HS-5 (cell line): ENCODE measurements around the gene KCNT1.

Experiments used
- DNase-seq: peaks from one replicate; pipeline ENCODE4 v3.0.0-alpha.2; 2012; ENCODE audit warnings: low read depth

KCNT1 gene

GRCh38 chr9:135768516-135769218 is 66.7 kb downstream of the KCNT1 start:
- DNase-seq: no peak

DNA sequence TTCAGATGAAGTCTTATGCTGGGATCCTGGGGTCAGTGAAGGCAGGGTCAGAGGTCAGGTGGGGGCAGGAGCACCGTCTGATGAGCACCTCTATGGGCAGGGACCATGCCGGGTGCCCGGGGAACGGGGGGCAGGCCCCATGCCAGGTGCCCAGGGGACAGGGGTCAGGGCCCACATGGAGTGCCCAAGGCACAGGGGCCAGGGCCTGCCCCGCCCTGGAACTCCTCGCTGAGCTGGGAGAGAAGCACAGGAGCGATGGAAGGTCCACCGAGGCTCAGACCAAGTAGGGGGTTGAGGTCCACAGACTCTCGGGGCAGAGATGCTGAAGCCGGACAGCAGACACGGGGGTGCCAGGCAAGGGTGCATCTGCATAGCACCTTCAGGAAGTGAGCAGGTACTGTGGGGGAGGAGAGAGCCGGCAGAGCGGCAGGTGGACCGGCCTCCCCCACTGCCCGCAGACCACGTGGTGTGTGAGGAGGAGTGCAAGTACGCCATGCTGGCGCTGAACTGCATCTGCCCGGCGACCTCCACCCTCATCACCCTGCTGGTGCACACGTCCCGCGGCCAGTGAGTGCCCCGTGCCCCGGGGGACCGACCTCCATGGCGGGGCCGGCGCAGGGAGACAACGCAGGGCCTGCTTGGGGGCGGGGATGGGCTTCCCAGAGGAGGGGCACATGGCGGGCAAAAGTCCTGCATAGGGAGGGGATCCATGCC is 67.7 kb downstream of the KCNT1 start:
- DNase-seq: no peak

GRCh38 chr9:135770203-135770535 is 68.2 kb downstream of the KCNT1 start:
- DNase-seq: no peak

DNA sequence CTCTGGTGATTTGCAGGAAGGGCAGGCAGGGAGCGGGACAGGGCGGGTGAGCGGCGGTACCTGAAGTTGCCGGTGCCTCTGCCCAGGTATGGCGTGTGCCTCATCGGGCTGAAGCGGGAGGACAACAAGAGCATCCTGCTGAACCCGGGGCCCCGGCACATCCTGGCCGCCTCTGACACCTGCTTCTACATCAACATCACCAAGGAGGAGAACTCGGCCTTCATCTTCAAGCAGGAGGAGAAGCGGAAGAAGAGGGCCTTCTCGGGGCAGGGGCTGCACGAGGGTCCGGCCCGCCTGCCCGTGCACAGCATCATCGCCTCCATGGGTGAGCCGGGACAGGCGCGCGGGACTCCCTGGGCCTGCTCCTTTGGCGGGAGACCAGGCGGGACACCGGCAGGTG is 68.8 kb downstream of the KCNT1 start:
- no peak for DNase-seq

- no peak for DNase-seq
Observed at GRCh38 chr9:135771401-135772051, 69.5 kb downstream of the KCNT1 start.

- no peak for DNase-seq
Observed at GRCh38 chr9:135772056-135772646, 70.2 kb downstream of the KCNT1 start.

DNA sequence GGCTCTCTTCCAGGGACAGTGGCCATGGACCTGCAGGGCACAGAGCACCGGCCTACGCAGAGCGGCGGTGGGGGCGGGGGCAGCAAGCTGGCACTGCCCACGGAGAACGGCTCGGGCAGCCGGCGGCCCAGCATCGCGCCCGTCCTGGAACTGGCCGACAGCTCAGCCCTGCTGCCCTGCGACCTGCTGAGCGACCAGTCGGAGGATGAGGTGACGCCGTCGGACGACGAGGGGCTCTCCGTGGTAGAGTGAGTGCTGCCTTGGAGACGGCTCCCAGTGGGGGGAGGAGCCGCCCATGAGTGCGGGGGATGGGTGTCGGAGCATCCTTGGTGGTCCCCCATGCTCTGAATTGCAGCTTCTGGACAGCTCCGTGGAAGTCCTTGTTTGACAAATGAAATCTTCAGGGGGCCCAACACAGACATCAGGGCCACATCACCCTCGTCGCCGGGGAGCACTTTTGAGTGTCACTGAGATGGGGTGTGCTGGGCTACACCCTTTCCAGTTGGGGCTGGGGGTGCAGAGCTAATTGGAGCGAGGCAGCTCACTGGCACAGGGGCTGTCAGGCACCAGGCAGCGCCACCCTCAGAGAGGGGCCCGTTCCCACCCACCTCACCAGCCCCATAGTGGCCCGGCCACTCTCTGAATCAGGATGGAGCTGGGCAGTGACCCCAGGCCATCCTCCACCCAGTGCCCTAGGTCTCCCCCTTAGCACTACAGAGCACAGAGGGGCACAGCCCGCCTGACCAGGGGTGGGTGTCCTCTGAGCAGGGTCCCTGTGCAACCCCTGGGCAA is 70.9 kb downstream of the KCNT1 start:
- no peak for DNase-seq

GRCh38 chr9:135773530-135774238 is 71.7 kb downstream of the KCNT1 start:
- DNase-seq: no peak

DNA sequence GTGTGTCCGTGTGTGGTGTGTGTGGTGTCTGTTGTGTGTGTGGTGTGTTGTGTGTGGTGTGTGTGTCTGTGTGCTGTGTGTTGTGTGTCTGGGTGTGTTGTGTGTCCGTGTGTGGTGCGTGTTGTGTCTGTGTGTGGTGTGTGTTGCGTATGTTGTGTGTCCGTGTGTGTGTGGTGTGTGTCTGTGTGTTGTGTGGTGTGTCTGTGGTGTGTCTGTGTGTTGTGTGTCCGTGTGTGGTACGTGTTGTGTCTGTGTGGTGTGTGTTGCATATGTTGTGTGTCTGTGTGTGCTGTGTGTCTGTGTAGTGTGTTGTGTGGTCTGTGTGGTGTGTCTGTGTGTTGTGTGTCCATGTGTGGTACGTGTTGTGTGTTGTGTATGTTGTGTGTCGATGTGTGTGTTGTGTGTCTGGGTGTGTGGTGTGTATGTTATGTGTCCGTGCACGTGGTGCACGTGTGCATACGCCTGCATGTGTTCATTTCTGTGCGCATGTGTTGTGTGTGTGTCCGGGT is 72.3 kb downstream of the KCNT1 start:
- DNase-seq: no peak

GRCh38 chr9:135774794-135775525 is 73.0 kb downstream of the KCNT1 start:
- DNase-seq: no peak

DNA sequence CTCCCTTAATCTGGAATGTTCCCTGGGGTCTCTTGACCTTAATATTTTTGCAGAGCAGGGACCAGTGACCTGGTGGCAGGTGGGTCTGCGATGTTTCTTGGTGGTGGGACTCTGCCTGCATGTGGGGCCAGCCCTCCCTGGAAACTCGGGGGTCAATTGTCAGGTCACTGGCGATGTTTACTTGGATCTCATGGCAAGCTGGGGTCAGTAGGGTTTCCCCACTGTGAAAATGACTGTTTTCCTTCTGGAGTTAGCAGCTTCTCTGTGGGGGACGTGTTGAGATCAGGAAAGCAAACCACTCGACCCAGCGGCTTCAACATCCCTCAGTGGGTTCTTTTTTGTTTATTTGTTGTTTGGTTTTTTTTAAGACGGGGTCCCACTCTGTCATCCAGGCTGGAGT is 73.9 kb downstream of the KCNT1 start:
- DNase-seq: no peak

GRCh38 chr9:135776893-135777622 is 75.1 kb downstream of the KCNT1 start:
- DNase-seq: no peak

- DNase-seq: no peak
Observed at GRCh38 chr9:135777623-135778177, 75.7 kb downstream of the KCNT1 start.

DNA sequence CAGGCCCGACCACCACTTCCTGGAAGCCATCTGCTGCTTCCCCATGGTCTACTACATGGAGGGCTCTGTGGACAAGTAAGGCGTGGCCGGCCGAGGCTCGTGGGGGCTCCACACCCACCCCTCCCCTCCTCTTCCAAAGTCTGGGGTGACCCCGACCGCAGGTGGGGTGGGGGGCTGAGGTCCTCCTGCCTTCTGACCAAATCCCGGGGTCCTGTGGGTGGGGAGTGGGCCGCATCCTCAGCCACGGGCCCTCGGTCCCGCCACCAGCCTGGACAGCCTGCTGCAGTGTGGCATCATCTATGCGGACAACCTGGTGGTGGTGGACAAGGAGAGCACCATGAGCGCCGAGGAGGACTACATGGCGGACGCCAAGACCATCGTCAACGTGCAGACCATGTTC is 76.4 kb downstream of the KCNT1 start:
- DNase-seq: no peak

DNA sequence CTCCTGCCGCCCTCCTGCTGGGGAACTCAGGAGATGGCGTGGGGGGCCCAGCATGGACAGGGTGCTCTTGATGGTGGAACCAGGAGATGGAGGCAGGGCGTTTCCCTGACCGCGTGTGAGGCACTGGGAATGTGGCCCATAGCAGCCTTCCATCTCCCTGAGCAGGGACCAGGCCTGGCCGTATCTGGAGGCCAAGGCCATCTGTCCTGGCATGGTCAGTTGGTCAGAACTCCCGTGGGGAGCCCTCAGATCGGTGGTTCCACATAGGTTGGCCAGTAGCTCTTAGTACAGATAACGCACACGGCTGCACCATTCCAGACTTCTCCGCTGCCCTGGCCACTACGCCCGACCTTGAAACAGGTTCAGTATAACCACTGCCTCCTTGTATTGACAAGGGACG is 77.6 kb downstream of the KCNT1 start:
- no peak for DNase-seq

DNA sequence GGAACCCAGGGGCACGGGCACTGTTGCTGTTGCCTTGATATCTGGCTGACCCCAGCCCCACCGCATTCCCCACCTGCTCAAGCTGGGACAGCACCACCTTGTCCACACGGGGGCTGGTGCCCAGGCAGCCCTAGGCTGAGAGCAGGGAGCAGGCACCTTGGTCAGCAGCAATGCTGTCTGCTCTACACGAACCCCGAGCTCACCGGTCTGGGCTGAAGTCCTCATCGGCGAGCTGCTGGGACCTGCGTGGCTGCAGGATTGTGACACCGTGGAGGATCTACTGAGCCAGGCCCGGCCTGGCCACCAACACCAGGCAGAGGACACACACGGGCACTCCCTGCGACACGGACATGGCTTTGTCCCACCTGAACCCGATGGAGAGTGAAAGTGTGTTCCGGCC is 78.1 kb downstream of the KCNT1 start:
- DNase-seq: no peak

DNA sequence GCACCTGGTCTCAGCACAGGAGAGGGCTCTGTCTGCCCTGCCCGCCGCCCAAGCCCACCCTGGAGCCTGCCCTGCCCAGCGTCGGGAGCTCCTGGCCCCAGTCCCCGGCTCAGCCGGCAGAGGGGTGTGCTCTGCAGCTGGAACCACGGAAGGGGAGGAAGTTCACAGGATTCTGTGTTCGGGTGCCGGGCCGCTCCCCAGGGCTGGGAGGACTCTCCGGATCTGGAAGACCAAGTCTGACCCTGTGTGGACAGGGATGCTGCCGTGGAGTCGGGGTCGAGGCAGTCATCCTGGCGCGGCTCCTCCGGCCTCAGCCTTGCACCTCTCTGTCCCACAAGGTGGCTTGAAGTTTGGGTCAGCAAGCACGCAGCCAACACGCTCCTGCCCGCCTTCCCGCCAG is 78.6 kb downstream of the KCNT1 start:
- no peak for DNase-seq

GRCh38 chr9:135782946-135783345 is 81.0 kb downstream of the KCNT1 start:
- DNase-seq: no peak

- DNase-seq: no peak
Observed at GRCh38 chr9:135783540-135784245, 81.7 kb downstream of the KCNT1 start.
